GM23338 (cell line): ENCODE measurements around the gene PLEKHM1. TPM values are rescaled to one million over a fixed set of nuclear protein-coding genes. Genes with fewer than 3 reads are reported as not detected.

Experiments used
- ATAC-seq: fragments of 200-7000 bp; cut with Tn5 transposase; 3 replicates; pipeline ENCODE4 v1.9.1; 2020
- DNase-seq: peaks from one replicate; pipeline ENCODE4 v3.0.0-alpha.2; 2015; ENCODE audit warnings: low spot score
- H2AFZ ChIP-seq: fragments of 200-600 bp; sonication (generic); 2 replicates; pipeline ENCODE4 v1.8.0; 2016; ENCODE audit warnings: antibody characterized with exemption, mild to moderate bottlenecking, moderate library complexity
- H3F3A ChIP-seq: fragments of 200-600 bp; sonication (generic); replicated peaks from 2 replicates; pipeline ENCODE4 v1.8.0; 2017; ENCODE audit warnings: antibody characterized with exemption, mixed run types, low read depth
- H3K27ac ChIP-seq: fragments of 200-600 bp; sonication (generic); 2 replicates; pipeline ENCODE4 v1.6.1; 2016; ENCODE audit warnings: low read depth
- H3K27me3 ChIP-seq: fragments of 200-600 bp; sonication (generic); 2 replicates; pipeline ENCODE4 v1.8.0; 2016; ENCODE audit warnings: mild to moderate bottlenecking, mixed run types, moderate library complexity; ENCODE audit not compliant: insufficient read depth
- H3K36me3 ChIP-seq: fragments of 200-600 bp; sonication (generic); 2 replicates; pipeline ENCODE4 v1.8.0; 2016; ENCODE audit warnings: mild to moderate bottlenecking; ENCODE audit not compliant: insufficient read depth
- H3K4me1 ChIP-seq: fragments of 200-600 bp; sonication (generic); 2 replicates; pipeline ENCODE4 v1.8.0; 2016; ENCODE audit warnings: mild to moderate bottlenecking, moderate library complexity; ENCODE audit not compliant: insufficient read depth
- H3K4me2 ChIP-seq: fragments of 200-600 bp; sonication (generic); 2 replicates; pipeline ENCODE4 v1.7.1; 2017; ENCODE audit warnings: mixed run types
- H3K4me3 ChIP-seq: fragments of 200-600 bp; sonication (generic); 2 replicates; pipeline ENCODE4 v1.6.1; 2016; ENCODE audit warnings: mixed run types
- H3K79me2 ChIP-seq: fragments of 200-600 bp; sonication (generic); replicated peaks from 2 replicates; pipeline ENCODE4 v1.8.0; 2017; ENCODE audit warnings: mild to moderate bottlenecking; ENCODE audit not compliant: insufficient read depth
- H3K9me2 ChIP-seq: fragments of 200-600 bp; sonication (generic); 2 replicates; pipeline ENCODE4 v1.8.0; 2017; ENCODE audit not compliant: insufficient read depth
- H4K20me1 ChIP-seq: fragments of 200-600 bp; sonication (generic); replicated peaks from 2 replicates; pipeline ENCODE4 v1.8.0; 2017; ENCODE audit warnings: mild to moderate bottlenecking; ENCODE audit not compliant: insufficient read depth
- H3K27ac Mint-ChIP-seq: 2 replicates; pipeline ENCODE4 v1.8.0; 2020; ENCODE audit warnings: inconsistent platforms, mild to moderate bottlenecking, moderate library complexity, mixed read lengths
- H3K27me3 Mint-ChIP-seq: 3 replicates; pipeline ENCODE4 v1.8.0; 2022; ENCODE audit warnings: low read depth, mild to moderate bottlenecking, moderate library complexity, mixed read lengths, inconsistent platforms; ENCODE audit not compliant: insufficient read depth, poor library complexity
- H3K36me3 Mint-ChIP-seq: 3 replicates; pipeline ENCODE4 v1.8.0; 2021; ENCODE audit warnings: low read depth, mild to moderate bottlenecking, inconsistent platforms, moderate library complexity, mixed read lengths
- H3K4me1 Mint-ChIP-seq: 3 replicates; pipeline ENCODE4 v1.8.0; 2020; ENCODE audit warnings: mild to moderate bottlenecking, inconsistent platforms, mixed read lengths
- H3K4me3 Mint-ChIP-seq: 3 replicates; pipeline ENCODE4 v1.8.0; 2021; ENCODE audit warnings: moderate library complexity, mild to moderate bottlenecking, inconsistent platforms, mixed read lengths
- H3K9me3 Mint-ChIP-seq: 3 replicates; pipeline ENCODE4 v1.8.0; 2020; ENCODE audit warnings: moderate library complexity, mild to moderate bottlenecking, inconsistent platforms, mixed read lengths
- CREB1 ChIP-seq: fragments of 250-450 bp; sonication (Bioruptor Pico); IDR thresholded peaks from 2 replicates; pipeline ENCODE4 v1.5.0; 2020; ENCODE audit warnings: low read depth, mild to moderate bottlenecking, moderate library complexity
- CTCF ChIP-seq, 2 experiments: fragments of 200-600 bp in 1 of 2; sonication (generic) in 1 of 2; conservative IDR thresholded peaks; 2 replicates each; pipeline versions ENCODE4 v1.5.1 to v1.6.1; 2016 to 2017; ENCODE audit warnings: antibody characterized with exemption in 2 of 2, low read depth in 2 of 2, mild to moderate bottlenecking in 2 of 2, moderate library complexity in 1 of 2
- ETS1 ChIP-seq: IDR thresholded peaks from 2 replicates; pipeline ENCODE4 v1.6.1; 2016; ENCODE audit warnings: antibody characterized with exemption
- EZH2 ChIP-seq: fragments of 200-600 bp; sonication (generic); IDR thresholded peaks from one replicate; pipeline ENCODE4 v1.8.0; 2017; ENCODE audit warnings: antibody characterized with exemption, mild to moderate bottlenecking, low read depth; ENCODE audit not compliant: unreplicated experiment
- EZH2phosphoT487 ChIP-seq: fragments of 200-600 bp; sonication (generic); IDR thresholded peaks from one replicate; pipeline ENCODE4 v1.8.1; 2018; ENCODE audit warnings: antibody characterized with exemption; ENCODE audit not compliant: unreplicated experiment
- JUNB ChIP-seq: IDR thresholded peaks from one replicate; pipeline ENCODE4 v1.6.1; 2016; ENCODE audit warnings: antibody characterized with exemption; ENCODE audit not compliant: unreplicated experiment
- NANOG ChIP-seq: IDR thresholded peaks from 2 replicates; pipeline ENCODE4 v1.6.1; 2016; ENCODE audit warnings: antibody characterized with exemption, borderline replicate concordance
- POLR2AphosphoS5 ChIP-seq: IDR thresholded peaks from 2 replicates; pipeline ENCODE4 v1.6.1; 2016; ENCODE audit warnings: antibody characterized with exemption, low read depth
- REST ChIP-seq: IDR thresholded peaks from one replicate; pipeline ENCODE4 v1.6.1; 2018; ENCODE audit warnings: antibody characterized with exemption; ENCODE audit not compliant: unreplicated experiment
- STAT1 ChIP-seq: IDR thresholded peaks from one replicate; pipeline ENCODE4 v1.6.1; 2016; ENCODE audit warnings: antibody characterized with exemption; ENCODE audit not compliant: unreplicated experiment
- ZNF114 ChIP-seq: fragments of 250-450 bp; sonication (Bioruptor Pico); IDR thresholded peaks from 2 replicates; pipeline ENCODE4 v1.5.0; 2020; ENCODE audit warnings: mild to moderate bottlenecking, moderate library complexity
- ZNF331 ChIP-seq: fragments of 250-450 bp; sonication (Bioruptor Pico); IDR thresholded peaks from 2 replicates; pipeline ENCODE4 v1.5.0; 2020; ENCODE audit warnings: low read depth, mild to moderate bottlenecking, moderate library complexity
- ZNF462 ChIP-seq: fragments of 250-450 bp; sonication (Bioruptor Pico); IDR thresholded peaks from 2 replicates; pipeline ENCODE4 v1.5.0; 2020; ENCODE audit warnings: mild to moderate bottlenecking, moderate library complexity
- polyA plus RNA-seq: library from polyadenylated mRNA; unstranded; fragments of >200 nt; fragmentation: Nextera tagmentation; extraction: Ambion mirVana; gene quantifications from 2 replicates; pipeline ENCODE4 v1.2.1, GENCODE V29; 2016
- total RNA-seq: library from RNA; depleted of rRNA; stranded (reverse); fragments of >200 nt; shearing (Covaris generic); gene quantifications from 2 replicates; pipeline ENCODE4 v1.2.3, GENCODE V29; 2014

Gene PLEKHM1
- total and polyA plus RNA-seq, 2 experiments from 2014 or later: 4.4 to 17.9 TPM

- no peak for TF ChIP-seq JUNB
- no peak for TF ChIP-seq ZNF331
- TF ChIP-seq EZH2: no peak
- no peak for TF ChIP-seq CTCF (conservative IDR thresholded peaks at IDR 0.05; ENCODE audit: low read depth in 2 of 2)
- no peak for TF ChIP-seq STAT1
- no peak for TF ChIP-seq ZNF114 (CRISPR knock-in tag)
- no peak for TF ChIP-seq NANOG
- no peak for TF ChIP-seq CREB1
- no peak for TF ChIP-seq POLR2AphosphoS5
- TF ChIP-seq ETS1: no peak
- no peak for TF ChIP-seq EZH2phosphoT487
- TF ChIP-seq REST: no peak
- TF ChIP-seq ZNF462: no peak
- no peak overlapping the region for H3K27ac Mint-ChIP-seq
- peaks cover 8% of the 10 kb centered on the region; the same call in 2 of the 3 replicates for H3K36me3 Mint-ChIP-seq
- Histone ChIP-seq H3K4me1 (peaks cover 6% of the 10 kb centered on the region; the same call in 1 of the 2 replicates), H3K4me3 (no peak overlapping the region), H3K79me2 (no peaks in the 10 kb centered on the region), H2AFZ (no peak overlapping the region), H3K27ac (no peak overlapping the region), H4K20me1 (no peaks in the 10 kb centered on the region), H3F3A (no peaks in the 10 kb centered on the region), H3K9me2 (no peaks in the 10 kb centered on the region), H3K4me2 (no peak overlapping the region), H3K36me3 (no peaks in the 10 kb centered on the region), H3K27me3 (no peaks in the 10 kb centered on the region)
- H3K4me3 Mint-ChIP-seq: no peak overlapping the region
- peaks cover 14% of the 10 kb centered on the region for H3K27me3 Mint-ChIP-seq
- DNase-seq: no peak
- peaks cover 3% of the 10 kb centered on the region for H3K4me1 Mint-ChIP-seq
- no peak for ATAC-seq
- no peaks in the 10 kb centered on the region for H3K9me3 Mint-ChIP-seq
Observed at GRCh38 chr17:45397796-45398195, 92.7 kb downstream of the PLEKHM1 start.
